Thoracic aorta (tissue), 2 donors: Measurements from ENCODE around the gene FSTL1. TPM values are rescaled to one million over a fixed set of nuclear protein-coding genes. Genes with fewer than 3 reads are reported as not detected.
A peak's percentile ranks its signal among the peaks of the same experiment; 100 is the strongest.

ENCODE experiments used
- ATAC-seq: fragments of 150-250 bp; one replicate; pipeline ENCODE4 v1.8.0; 2017; ENCODE audit warnings: low read depth; ENCODE audit not compliant: insufficient number of reproducible peaks, low FRiP score
- DNase-seq: peaks from one replicate; pipeline ENCODE4 v3.0.0-alpha.2; 2020; ENCODE audit warnings: low spot score
- H3K27ac ChIP-seq, 2 donors: fragments of 200-600 bp; sonication (generic); 1 replicate in 1 of 2; 2 replicates in 1 of 2; pipeline ENCODE4 v1.5.1; 2016; ENCODE audit warnings: mild to moderate bottlenecking in 2 of 2, moderate library complexity in 2 of 2
- H3K27me3 ChIP-seq: fragments of 200-600 bp; sonication (generic); replicated peaks from 2 replicates; pipeline ENCODE4 v1.6.0; 2016; ENCODE audit warnings: mild to moderate bottlenecking; ENCODE audit not compliant: insufficient read depth
- H3K36me3 ChIP-seq: fragments of 200-600 bp; sonication (generic); one replicate; pipeline ENCODE4 v1.5.1; 2016
- H3K4me1 ChIP-seq, 2 donors: fragments of 200-600 bp; sonication (generic); 1 replicate in 1 of 2; 2 replicates in 1 of 2; pipeline versions ENCODE4 v1.5.1 to v1.6.0; 2016; ENCODE audit warnings: low read depth in 2 of 2, mild to moderate bottlenecking in 1 of 2; ENCODE audit not compliant: control insufficient read depth in 1 of 2
- H3K4me3 ChIP-seq: fragments of 200-600 bp; sonication (generic); 2 replicates; pipeline ENCODE4 v1.5.1; 2016; ENCODE audit warnings: mild to moderate bottlenecking
- H3K9me3 ChIP-seq: fragments of 200-600 bp; sonication (generic); 2 replicates; pipeline ENCODE4 v1.5.1; 2016
- CTCF ChIP-seq: fragments of 200-600 bp; sonication (generic); IDR thresholded peaks from one replicate; pipeline ENCODE4 v1.5.1; 2019; ENCODE audit warnings: antibody characterized with exemption
- total RNA-seq, 2 donors: library from RNA; depleted of rRNA; stranded (reverse); fragments of >200 nt; gene quantifications; one replicate each; pipeline versions ENCODE4 v1.1.0 to v1.2.3, GENCODE V29; 2016

The FSTL1 gene
- total RNA-seq, 2 donors from 2014 or later: 601 to 687 TPM

- Histone ChIP-seq H3K27me3 (no peaks in the 10 kb centered on the region), H3K36me3 (no peaks in the 10 kb centered on the region), H3K4me3 (no peak overlapping the region), H3K27ac (no peak overlapping the region), H3K9me3 (no peaks in the 10 kb centered on the region), H3K4me1 (peaks cover 6 to 17% of the 10 kb centered on the region in 2 donors)
- DNase-seq: no peak
- no peak for ATAC-seq
- no peak for TF ChIP-seq CTCF
Measured at GRCh38 chr3:120473389-120473788, 22.6 kb upstream of the FSTL1 start.

- TF ChIP-seq CTCF: no peak
Measured at GRCh38 chr3:120472121-120472844, 21.5 kb upstream of the FSTL1 start.

GRCh38 chr3:120471643-120472042, 20.9 kb upstream of the FSTL1 start:
- Histone ChIP-seq H3K27ac (no peak overlapping the region), H3K4me3 (no peak overlapping the region), H3K27me3 (no peaks in the 10 kb centered on the region), H3K36me3 (no peaks in the 10 kb centered on the region), H3K4me1 (peaks cover 6 to 17% of the 10 kb centered on the region in 2 donors), H3K9me3 (no peaks in the 10 kb centered on the region)
- no peak for ATAC-seq
- DNase-seq: no peak
- TF ChIP-seq CTCF: no peak

More at GRCh38 chr3:120472121-120472844, 21.5 kb upstream of the FSTL1 start:
- Histone ChIP-seq H3K4me3 (no peak overlapping the region), H3K27me3 (no peaks in the 10 kb centered on the region), H3K4me1 (peaks cover 6 to 17% of the 10 kb centered on the region in 2 donors), H3K36me3 (no peaks in the 10 kb centered on the region), H3K9me3 (no peaks in the 10 kb centered on the region), H3K27ac (no peak overlapping the region)
- no peak for ATAC-seq
- DNase-seq: no peak

- H3K4me3 ChIP-seq: no peak overlapping the region
- H3K27ac ChIP-seq: peak overlapping the region; percentile 30 to 32
- no peaks in the 10 kb centered on the region for H3K9me3 ChIP-seq
- H3K4me1 ChIP-seq: peaks cover 6 to 17% of the 10 kb centered on the region in 2 donors
- no peaks in the 10 kb centered on the region for H3K27me3 ChIP-seq
- no peak for DNase-seq
- H3K36me3 ChIP-seq: no peaks in the 10 kb centered on the region
- peak; percentile 8 for ATAC-seq
- no peak for TF ChIP-seq CTCF
Measured at GRCh38 chr3:120470870-120471269, 20.1 kb upstream of the FSTL1 start.

- Histone ChIP-seq H3K27me3 (no peaks in the 10 kb centered on the region), H3K4me3 (no peak overlapping the region), H3K27ac (peak overlapping the region; percentile 30 to 39), H3K9me3 (no peaks in the 10 kb centered on the region), H3K36me3 (no peaks in the 10 kb centered on the region), H3K4me1 (peaks cover 6 to 17% of the 10 kb centered on the region in 2 donors)
- no peak for DNase-seq
- ATAC-seq: no peak
- no peak for TF ChIP-seq CTCF
Measured at GRCh38 chr3:120469882-120470301, 19.1 kb upstream of the FSTL1 start.
